Renal cortex interstitium (tissue), 11 donors: Measurements from ENCODE around the gene WDR82. TPM values are rescaled to one million over a fixed set of nuclear protein-coding genes. Genes with fewer than 3 reads are reported as not detected.

Experiments used
- DNase-seq, 11 donors: peaks; one replicate each; pipeline ENCODE4 v3.0.0-alpha.2; 2013; ENCODE audit warnings: low read depth in 9 of 11, low spot score in 4 of 11; ENCODE audit errors: extremely low read depth in 1 of 11
- polyA plus RNA-seq, 3 donors: library from polyadenylated mRNA; unstranded; fragments of 120-200 nt; gene quantifications; one replicate each; pipeline ENCODE4 v1.2.1, GENCODE V29; 2013; ENCODE audit not compliant: insufficient read length in 3 of 3

WDR82 gene
- polyA plus RNA-seq, 3 donors = 88.4 to 112 (median 110) TPM

DNA sequence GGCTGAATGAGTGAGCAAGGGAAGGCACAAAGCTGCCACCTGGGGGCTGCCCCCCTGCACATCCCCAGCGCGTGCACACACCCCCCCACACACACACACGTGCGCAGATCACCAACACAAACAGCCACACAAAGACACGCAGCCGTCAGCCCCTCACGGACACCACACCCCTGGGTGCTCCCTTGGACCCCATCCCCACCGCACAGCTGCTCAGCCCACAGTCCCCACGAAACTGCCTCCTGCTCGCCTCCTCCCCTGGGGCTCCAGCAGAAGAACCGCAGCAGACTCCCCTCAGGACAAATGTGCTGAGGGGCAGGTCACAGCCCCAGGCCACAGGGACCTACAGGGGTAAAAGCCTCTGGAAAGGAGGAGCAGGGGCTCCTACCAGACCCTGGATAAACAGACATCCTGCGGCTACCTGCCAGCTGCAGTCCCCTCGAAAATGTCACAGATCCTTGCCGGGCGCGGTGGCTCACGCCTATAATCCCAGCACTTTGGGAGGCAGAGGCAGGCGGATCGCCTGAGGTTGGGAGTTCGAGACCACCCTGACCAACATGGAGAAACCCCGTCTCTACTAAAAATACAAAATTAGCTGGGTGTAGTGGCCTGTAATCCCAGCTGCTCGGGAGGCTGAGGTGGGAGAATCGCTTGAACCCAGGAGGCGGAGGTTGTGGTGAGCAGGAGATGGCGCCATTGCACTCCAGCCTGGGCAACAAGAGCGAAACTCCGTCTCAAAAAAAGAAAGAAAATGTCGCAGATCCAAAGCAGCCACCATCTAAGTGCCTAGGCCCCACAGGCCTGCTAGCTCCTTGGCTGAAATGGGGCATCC is 46.0 kb downstream of the WDR82 start:
- no peak for DNase-seq

DNA sequence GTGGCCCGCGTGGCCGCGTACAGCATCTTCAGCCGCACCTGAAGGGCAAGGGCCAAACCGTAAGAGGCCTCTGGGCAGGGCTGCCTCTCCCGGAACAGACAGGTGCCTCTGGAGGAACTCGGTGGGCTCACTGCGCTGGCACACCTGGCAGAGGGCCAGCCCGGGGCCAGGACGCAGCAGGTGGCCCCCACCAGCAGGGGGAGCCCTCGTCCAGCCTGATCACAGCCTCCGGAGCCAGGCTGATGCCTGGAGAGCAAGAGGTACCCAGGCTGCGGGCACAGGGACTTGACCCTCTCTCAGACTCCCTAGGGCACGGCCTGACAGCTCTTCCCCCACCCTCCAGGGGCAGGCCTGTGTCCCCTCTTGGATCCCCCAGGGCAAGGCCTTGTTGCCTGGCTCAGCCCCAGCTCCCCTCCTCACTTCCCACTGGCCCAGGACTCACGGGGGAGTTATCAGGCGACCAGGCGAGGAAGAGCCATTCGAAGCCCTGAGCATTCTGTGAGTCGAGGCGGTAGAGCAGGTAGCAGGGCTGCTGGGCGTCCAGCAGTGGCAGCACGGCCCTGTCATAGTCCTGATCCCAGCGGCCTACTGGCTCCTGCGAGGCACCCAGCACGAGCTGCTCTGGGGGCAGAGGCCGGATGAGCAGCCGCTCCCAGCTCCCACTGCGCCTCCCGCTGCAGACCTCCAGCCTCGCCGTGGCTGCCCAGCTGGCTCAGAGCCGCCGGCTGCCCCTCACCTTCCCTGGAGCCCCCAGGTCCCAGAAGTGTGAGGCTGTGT is 46.8 kb downstream of the WDR82 start:
- DNase-seq = no peak

DNA sequence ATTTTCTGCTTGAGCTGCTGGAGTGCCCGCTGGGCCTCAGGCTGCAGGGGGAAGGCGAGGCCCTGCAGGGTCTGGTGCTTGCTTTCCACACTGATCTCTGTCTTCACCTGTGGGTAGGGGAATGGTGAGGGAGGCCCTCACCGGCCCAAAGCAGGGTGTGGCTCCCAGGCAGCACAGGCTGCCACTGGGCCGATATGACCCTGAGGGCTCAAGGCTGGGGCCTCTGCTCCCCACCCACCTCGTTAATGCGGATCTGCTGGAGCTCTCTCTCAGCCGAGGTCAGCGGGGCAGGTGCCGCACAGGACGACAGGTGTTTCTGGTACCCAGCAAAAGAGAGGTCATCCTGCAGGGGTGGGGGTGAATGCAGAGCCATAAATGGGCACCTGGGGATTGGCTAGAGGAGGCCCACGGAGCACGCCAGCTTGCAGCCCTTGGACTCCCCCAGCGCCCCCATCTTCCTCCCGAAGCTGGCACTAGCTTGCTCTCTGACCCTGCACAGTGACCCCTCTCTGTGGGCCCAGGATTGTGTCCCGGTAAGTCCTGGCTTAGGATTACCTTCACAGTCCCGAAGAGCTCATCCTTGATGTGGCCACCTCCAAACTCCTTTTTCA is 47.5 kb downstream of the WDR82 start:
- no peak for DNase-seq

DNA sequence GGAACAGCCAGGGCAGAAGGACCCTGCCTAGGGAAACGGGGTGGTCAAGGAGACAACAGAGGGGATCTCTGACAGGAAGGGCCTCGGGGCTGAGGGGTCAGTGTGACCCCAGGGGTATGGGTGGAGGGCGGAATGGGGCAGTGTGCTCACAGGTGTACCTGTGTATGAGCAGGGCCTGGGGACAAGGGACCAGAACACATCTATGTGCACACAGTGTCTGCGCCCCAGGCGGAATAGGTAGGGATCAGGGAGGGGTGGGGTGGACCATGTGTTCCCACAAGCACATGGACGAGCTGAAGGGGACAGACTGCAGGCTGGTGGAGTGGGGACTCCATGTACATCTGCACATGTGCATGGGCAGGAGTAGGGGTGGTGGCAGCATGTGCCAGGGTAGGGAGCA is 48.0 kb downstream of the WDR82 start:
- DNase-seq = no peak

DNA sequence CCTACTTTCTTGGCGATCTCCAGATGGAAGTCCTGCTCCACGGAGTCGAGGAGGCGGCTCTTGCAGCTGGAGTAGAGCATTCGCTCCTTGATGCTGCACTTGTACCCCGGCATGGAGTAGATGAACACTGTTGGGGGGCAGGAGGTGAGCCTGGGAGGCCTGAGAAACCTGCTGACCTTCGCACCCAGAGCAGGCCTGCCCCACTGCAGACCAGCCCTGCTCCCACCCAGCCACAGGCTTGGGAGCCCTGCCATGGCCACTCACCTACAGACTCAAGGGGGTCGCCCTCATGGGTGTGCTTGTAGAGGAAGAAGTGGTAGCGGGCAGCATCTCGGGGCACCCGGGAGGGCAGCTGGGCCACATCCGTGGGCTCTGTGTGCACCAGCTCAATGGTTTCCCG is 48.8 kb downstream of the WDR82 start:
- no peak for DNase-seq

DNA sequence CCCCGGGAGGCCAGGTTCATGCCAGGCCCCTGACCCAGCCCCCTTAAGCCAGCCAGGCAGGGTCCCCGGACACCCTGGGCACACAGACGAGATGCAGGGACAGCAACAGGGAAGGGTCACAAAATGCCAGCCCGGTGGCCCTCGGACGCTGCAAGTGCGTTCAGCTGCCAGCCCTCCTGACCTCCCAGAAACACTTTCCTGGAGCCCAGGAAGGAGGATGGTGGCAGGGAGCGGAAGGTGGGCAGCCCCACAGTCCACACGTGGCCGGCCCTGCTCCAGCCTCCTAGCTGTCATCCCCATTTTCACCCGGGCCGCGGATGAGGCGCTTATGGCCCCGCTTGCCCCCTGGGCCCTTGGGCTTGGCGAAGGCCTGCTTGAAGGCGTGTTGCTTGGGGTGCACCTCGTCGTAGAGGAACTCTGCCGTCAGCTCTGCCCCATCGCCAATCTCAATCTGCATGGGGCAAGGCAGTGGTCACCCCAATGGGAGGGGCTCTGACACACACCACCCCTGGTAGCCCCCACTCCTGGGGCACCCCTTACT is 49.6 kb downstream of the WDR82 start:
- no peak for DNase-seq

DNA sequence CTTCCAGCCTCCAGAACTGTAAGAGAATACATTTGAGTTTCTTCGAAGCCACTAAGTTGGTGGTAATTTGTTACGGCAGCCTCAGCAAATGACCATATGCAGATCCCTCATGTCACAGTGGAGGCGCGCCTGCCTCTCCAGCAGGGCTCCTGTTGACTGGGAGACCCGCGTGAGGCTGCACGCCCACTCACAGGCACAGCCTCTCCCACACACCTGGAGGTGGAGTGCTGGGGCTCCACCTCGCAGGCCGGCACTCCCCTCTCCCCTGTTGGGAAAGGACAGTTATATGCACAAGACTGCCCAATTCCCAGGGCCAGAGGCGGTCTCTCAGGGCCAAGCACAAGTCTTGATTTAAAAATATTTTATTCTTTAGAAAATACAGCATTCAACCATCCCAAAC is 50.2 kb downstream of the WDR82 start:
- no peak for DNase-seq

DNA sequence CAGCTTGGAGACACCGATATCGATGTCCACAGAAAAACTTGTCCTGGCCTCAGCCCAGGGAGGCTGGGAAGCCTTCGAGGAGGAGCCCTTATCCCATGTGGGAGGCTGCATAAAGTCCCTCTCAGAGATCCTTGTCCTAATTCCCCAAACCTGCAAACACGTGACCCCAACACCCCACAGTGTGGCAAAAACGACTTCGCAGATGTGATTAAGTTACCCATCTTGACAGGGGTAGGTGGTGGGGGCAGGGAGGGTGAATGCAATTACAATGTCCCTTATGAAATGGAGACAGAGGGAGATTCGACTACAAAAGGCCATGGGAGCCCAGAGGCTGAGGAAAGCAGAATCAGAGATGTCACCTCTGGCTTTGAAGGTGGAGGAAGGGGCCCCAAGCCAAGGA is 50.7 kb downstream of the WDR82 start:
- DNase-seq = no peak

DNA sequence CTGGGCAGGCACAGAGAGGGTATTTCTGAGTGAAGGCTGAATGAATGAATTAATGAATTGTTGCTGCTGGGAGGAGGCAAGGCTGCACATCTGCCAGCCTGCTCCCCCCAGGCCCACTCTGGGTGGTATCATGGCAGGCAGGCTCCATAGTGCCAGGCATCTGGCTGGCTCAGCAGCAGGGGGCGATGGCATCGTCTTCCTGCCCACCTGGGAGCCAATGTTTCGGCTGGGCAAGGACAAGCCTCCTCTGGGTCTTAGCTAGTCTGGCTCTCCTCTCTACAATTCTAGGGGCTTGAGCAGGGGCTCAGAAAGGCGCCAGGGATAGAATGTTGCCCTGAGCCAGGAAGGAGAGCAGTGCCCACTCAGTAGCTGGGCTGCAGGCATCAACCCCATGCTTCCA is 51.3 kb downstream of the WDR82 start:
- DNase-seq = no peak

DNA sequence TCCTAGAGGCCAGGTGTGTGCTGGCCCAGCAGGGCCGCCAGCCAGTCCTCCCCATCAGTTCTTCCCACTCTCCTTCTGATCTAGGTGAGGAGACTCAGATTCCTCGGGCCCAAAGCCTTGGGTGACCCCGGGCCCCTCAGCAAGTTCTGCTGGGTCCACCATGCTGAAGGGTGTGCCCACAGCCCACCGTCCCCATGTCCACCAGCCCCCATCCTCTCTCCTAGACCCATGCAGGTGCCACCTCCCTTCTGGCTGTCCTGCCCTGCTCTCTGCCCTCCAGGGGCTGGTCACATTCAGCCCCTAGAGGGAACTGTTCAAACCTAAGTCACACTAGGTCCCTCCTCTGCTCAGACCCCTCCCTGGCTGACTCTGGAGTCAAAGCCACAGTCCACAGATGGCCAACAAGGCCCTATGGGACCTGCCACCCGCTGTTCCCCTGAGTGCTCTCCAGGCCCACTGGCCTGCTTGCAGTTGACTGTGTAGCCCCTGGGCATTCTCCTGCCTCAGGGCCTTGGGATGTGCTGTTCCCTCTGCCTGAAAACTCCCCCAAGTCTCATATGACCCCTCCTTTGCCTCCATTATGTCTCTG is 52.1 kb downstream of the WDR82 start:
- no peak for DNase-seq

DNA sequence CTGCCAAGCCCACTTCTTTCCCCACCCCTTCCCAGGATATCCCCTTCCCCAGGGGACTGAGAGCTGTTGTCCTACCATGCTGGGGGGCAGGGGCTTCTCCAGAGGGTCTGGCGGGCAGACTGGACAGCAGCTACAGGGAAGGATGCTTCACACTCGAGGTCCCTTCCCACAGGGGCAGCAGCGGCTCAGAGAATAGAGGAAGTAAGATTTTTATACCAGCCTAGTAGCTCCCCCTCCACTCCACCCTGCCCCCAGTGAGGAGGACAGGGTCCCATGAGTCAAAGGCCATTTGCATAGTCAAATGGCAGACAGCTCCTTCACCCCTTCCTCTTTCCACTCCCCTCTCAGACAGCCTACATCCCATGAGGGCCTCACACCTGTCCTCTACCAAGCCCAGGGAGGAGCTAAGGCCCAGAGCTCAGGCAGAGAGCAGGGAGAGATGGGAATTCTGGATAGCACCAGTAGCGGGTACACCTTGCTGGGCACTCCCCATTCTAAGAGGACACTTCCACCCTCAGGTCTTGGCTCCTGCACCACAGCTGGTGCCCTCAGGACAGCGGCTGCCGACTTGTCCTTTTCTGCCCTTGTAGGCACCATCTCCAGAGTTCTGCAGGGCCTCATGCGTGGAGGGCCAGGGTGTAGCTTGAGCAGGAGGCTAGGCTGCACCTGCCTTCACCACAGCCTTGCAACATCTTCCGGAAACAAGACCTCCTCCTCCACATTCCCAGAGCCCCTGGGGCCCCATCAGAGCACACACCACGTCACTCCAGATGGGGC is 52.8 kb downstream of the WDR82 start, which contains the start of gene TLR9:
TLR9 (minus strand) TSS at position 194 of the 777 bp plus-strand sequence; CDS start at position 78, 116 bp downstream.
- no peak for DNase-seq

DNA sequence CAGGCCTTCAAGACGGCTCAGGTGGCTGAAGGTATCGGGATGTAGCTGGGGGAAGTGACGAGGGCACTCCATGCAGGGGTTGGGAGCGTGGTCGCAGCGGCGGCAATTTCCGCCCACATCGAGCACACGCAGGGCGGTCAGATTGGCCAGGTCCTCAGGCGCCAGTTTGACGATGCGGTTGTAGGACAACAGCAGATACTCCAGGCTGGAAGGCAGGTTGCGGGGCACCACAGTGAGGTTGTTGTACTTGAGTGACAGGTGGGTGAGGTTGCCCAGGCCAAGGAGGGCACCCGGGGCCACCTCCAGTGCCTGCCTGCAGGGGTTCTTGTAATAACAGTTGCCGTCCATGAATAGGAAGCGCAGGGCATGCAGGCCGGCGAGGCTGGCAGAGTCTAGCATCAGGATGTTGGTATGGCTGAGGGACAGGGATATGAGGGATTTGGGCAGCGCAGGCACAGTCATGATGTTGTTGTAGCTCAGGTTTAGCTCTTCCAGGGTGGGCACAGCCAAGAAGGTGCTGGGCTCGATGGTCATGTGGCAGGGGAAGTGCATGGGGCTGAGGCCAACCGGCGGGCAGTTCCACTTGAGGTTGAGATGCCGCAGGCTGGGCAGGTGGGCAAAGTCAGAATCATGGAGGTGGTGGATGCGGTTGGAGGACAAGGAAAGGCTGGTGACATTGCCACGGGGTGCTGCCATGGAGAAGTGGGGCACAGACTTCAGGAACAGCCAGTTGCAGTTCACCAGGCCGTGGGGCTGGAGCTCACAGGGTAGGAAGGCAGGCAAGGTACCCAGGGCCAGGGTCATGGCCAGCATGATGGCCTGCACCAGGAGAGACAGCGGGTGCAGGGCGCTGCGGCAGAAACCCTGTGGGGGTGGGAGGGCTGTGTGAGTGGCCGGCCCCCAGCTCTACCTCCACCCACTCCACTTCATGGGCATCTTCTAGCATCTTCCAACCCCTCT is 54.7 kb downstream of the WDR82 start:
- DNase-seq = no peak

DNA sequence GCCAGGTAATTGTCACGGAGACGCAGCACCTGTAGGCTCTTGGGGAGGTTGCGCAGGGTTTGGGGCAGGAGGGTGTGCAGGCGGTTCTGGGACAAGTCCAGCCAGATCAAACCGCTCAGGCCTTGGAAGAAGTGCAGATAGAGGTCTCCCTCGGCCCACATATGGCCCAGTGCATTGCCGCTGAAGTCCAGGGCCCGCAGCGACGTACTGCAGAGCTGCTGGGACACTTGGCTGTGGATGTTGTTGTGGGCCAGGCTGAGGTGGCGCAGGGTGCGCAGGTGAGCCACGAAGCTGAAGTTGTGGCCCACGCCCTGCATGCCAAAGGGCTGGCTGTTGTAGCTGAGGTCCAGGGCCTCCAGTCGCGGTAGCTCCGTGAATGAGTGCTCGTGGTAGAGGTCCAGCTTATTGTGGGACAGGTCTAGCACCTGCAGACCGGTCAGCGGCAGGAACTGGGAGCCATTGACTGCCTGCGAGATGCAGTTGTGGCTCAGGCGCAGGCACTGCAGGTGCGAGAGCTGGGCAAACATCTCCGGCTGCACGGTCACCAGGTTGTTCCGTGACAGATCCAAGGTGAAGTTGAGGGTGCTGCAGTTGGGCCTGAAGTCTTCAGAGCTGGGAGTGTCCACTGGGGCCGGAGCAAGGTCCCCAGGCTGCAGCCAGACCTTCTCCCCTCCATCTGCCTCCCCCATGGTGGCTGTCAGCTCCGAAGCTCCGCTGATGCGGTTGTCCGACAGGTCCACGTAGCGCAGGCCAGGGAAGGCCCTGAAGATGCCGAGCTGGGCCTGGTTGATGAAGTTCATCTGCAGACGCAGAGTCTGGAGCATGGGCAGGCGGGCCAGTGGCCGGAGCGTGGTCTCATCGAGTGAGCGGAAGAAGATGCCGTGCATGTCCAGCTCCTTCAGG is 55.9 kb downstream of the WDR82 start:
- DNase-seq = no peak

DNA sequence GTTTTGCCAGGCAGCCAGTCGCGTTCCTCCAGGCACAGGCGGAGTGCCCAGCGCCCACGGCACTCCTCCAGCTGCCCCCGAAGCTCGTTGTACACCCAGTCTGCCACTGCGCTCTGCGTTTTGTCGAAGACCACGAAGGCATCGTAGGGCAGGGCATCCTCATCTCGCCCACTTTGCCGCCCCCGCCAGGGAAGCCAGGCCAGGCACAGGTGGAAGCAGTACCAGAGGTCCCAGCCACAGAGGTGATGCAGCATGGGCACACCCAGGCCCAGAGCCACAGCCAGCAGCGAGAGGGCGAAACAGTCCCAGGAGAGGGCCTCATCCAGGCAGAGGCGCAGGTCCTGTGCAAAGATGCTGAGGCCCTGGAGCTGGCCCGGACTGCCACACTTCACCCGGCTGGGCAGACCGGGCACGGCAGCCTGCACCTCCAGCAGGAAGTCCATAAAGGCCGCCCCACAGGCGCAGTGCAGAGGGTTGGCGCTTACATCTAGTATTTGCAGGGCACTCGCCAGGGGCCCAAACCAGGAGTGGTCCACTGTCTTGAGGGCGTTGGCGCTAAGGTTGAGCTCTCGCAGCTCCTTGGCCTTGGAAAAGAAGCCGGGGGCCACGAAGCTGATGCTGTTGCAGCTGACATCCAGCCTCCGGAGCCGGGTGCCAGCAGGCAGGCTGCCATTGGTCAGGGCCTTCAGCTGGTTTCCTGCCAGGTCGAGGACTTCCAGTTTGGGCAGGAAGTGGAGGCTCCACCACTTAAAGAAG is 56.7 kb downstream of the WDR82 start:
- no peak for DNase-seq

DNA sequence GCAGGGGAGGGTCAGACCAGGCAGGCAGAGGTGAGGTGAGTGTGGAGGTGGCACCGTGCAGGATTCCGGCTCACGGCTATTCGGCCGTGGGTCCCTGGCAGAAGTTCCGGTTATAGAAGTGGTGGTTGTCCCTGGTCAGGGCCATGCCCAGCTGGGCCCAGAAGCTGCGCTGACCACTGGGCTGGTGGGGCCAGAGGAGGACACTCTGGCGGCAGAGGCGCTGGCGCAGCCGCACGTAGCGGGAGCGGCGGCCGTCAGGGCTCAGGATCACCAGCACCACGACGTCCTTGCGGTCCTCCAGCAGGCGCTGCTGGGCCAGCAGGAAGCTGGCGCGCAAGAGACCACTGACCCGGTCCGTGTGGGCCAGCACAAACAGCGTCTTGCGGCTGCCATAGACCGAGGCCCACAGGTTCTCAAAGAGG is 57.3 kb downstream of the WDR82 start:
- DNase-seq = no peak
